GM18951 (cell line): Measurements from ENCODE around the gene SYT5.
"Not testable (repeated sequence)": the region's sequence is repeated elsewhere in the genome, so short reads cannot be mapped to it uniquely, and the experiment has no call there.

ENCODE experiments used
- POLR2A ChIP-seq: IDR thresholded peaks from 4 replicates; pipeline ENCODE4 v1.6.1; 2011; ENCODE audit warnings: mild to moderate bottlenecking; ENCODE audit not compliant: insufficient read length, insufficient read depth; ENCODE audit errors: extremely low read depth
- in situ Hi-C: fragments of 300-500 bp; cut with MboI; formaldehyde crosslinking; loops from one replicate; pipeline ENCODE4 v1.12.0; 2022; ENCODE audit warnings: low sequenced_read_pairs, mixed read lengths, inconsistent platforms; ENCODE audit not compliant: unreplicated experiment

The SYT5 gene

GRCh38 chr19:55193481-55193880, 13.4 kb upstream of the SYT5 start:
- no peak for TF ChIP-seq POLR2A
- in situ Hi-C loops = no loop called here

DNA sequence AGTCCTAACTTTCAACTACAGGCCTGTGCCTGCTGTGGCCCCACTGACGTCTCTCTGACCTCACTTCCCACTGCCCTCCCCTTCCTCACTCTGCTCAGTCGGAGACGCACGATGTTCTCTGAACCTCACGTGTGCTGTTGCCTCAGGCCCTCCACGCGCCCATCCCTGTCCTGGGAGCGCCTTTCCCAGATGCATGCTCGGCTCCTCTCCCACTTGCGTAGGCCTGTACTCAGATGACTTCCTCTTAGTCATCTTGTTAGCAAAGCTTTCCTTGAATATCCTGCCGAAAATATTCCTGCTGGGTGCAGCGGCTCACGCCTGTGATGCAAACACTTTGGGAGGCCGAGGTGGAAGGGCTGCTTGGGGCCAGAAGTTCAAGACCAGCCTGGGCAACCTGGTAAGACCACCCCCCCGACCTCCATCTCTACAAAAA, 9.3 kb upstream of the SYT5 start:
- TF ChIP-seq POLR2A = no peak

DNA sequence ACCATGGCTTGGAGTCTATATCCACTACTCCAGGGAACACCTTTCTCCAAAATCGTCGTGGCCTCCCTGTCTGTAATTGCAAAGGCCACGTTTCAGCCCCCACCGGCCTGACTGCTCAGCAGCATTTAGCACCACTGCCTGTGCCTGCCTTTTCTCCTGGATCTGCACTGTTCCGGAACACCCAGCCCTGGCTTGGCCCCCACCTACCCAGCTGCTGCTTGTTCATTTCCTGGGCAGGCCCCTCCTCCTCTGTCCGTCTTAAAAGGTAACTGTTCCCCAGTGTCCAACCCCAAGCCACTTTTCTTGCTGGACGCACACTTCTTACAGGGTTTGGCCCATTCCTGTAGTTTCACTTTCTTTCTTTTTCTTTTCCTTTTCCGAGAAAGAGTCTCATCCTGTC, 8.5 kb upstream of the SYT5 start:
- in situ Hi-C loops = no loop called here
- no peak for TF ChIP-seq POLR2A

More for the DNA sequence above, 9.3 kb upstream of the SYT5 start:
- in situ Hi-C loops = no loop called here

DNA sequence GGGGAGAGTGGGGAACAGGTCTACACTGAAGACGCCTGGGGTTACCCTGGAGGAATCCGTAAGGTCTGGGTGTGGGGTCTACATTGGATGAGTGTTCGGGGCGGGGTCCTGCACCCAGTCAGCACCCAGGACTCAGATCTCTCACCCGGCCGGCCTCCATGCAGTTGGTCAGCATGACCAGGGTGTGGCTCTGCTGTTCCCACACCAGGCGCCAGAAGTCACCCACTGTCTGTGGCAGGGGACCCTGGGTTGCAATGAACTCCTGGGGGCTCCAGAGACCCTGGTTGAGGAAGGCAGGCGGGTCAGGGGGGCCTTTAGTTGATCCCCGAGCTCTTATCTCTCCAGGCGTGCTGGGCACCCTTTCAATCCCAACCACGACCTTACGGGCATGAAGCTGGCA, 6.0 kb upstream of the SYT5 start:
- TF ChIP-seq POLR2A = no peak
- in situ Hi-C loops = no loop called here

DNA sequence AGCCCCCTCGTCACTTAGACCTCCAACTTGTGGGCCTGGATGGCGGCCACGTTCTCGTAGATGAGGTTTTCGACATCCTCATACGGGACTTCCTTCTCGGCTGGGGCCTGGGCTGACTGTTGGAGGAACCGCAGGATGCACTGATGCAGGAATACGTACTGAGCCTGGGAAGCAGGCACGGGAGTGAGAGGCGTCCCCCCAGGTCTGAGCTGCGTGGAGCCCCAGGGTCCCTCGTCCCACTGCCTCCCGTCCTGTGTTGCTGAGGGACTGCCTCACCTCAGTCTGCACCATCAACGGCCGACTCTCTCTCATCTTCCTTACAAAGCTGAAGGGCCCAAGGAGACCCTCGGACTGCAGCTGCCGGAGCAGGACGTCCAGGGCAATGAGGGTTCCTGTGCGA, 1.7 kb upstream of the SYT5 start:
- no peak for TF ChIP-seq POLR2A
- in situ Hi-C loops = no loop called here

DNA sequence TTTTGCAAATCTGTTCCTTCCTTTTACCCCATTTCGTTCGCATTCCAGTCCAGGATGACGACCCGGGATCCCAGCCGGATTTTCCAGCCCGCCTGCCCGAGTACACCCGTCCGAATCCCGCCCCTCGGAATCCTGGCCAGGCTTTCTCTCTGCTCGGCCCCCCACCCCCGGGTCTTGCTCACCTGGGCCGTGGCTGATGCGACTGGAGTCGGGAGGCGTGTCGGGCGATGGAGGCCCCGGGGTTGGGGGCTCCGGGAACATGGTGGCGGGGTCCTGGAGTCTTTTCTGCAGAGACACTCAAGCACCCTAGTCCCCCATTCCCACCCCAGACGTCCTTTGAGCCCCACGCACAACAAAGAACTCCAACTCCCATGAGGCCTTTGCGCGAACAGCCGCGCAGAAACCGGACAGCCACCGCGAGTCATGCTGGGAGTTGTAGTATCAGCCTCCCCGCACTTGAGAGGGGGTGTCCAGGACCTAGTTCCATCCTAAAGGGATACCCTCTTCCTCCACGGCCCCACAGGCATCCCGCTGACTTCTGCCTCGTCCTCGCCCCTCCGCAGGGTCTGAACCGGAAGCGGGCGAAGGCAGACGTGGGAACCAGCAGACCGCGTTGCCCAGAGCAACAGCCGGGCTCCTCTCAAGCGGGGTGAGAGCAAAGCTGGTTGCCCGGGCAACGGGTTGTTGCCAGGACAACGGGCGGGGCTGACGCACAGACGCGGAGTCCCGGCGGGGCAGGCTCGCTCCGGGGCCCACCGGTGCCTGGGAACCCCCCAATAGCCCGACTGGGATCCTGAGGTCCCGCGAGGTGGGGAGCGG, 1.1 kb downstream of the SYT5 start:
- in situ Hi-C loops = no loop called here
- no peak for TF ChIP-seq POLR2A

GRCh38 chr19:55176076-55176475, 4.0 kb downstream of the SYT5 start:
- in situ Hi-C loops = no loop called here
- TF ChIP-seq POLR2A = no peak

DNA sequence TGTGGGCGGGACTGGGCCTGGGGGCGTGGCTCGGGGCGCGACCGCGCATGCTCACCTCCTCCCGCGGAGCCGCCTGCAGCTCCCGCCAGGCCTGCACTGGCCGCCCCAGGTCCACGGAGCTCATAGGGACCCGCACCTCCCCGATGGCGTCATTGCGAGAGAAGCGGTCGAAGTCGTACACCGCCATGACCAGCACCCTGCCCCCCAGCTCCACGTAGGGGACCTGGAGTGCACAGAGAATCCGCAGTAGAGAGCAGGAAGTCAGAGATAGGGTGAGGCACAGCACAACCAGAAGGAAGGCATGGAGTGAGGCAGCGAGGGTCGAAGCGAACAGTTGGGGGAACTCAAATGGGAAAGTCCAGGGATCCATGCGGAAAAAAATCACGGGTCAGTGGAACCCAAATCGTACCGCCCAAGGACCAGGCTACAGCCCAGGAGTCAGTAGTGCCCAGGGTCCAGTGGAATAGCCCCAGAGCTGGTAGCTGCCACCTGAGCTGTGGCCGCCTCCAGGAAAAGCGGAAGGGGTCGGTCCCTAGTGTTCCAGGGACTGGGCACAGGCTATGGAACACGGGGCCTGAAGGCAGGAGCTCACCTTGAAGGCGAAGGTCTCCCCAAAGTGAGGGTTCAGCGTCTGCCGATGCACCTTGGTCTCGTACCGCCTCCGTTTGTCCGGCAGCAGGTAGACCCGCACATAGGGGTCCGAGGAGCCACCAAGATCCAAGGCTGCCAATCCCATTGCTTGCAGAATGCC, 4.8 kb downstream of the SYT5 start:
- in situ Hi-C loops = no loop called here
- no peak for TF ChIP-seq POLR2A

DNA sequence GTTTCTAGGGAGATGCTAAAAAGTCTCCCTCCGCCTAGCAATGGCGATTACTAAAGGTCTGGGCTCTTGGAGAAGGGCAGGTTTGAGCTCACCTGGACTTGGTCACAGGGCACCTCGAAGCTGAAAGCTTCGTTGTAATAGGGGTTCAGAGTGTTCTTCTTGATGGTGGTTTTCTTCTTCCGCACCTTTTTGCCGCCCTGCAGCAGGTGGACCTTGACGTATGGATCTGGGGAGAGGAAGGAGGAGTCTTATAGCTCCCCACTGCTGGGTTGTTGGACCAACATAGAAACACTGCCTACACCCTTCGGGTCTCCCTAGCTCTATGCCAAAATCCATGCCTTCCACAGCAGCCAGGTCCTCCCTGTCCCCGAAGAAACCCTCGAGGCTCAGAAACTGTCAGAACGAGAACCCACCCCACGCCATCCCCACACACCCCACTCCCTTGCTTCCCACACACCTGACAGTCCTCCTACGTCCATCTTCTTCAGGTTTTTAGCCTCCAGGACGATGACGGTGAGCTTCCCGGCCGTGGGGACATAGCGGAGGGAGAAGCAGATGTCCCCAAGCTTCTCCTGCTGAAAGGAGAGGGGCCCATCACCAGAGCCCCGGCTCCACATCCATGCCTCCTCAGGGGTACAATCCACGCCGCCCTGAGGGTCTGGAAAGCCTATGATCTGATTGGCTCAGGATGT, 5.5 kb downstream of the SYT5 start:
- no peak for TF ChIP-seq POLR2A
- in situ Hi-C loops = no loop called here

DNA sequence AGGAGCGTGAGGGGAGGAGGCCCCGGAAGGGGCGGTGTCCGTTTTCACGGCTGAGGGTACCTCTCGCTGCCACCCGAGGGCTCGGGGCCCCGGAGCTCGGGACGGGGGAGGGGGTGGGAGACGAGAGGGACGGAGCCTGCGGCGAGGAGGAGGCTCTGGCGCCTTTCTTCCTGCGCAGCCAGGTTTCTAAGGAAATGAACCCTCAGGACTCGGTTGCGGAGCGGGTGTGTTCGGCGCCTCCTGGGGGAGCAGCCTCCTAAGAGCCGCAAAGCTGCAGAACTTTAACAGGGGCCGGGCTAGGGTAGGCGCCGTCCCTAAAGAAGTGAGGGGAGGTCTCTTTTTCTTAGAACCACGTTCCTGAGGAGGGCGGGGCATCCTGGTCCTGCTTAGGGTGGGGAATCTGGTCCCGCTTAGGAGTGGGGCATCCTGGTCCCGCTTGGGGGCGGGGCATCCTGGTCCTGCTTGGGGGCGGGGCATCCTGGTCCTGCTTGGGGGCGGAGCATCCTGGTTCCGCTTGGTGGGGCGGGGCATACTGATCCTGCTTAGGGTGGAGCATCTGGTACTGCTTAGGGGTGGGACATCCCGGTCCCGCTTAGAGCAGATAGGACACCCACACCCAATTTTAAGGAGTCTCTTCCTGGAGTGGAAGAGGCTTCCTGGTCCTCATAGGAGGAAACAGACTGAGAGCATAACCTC, 6.2 kb downstream of the SYT5 start:
- in situ Hi-C loops = no loop called here

GRCh38 chr19:55173186-55173713, 6.8 kb downstream of the SYT5 start:
- in situ Hi-C loops = no loop called here
- TF ChIP-seq POLR2A = no peak

More for the DNA sequence above, 6.2 kb downstream of the SYT5 start:
- no peak for TF ChIP-seq POLR2A

- in situ Hi-C loops = no loop called here
- no peak for TF ChIP-seq POLR2A
Observed at GRCh38 chr19:55172741-55173140, 7.3 kb downstream of the SYT5 start.

DNA sequence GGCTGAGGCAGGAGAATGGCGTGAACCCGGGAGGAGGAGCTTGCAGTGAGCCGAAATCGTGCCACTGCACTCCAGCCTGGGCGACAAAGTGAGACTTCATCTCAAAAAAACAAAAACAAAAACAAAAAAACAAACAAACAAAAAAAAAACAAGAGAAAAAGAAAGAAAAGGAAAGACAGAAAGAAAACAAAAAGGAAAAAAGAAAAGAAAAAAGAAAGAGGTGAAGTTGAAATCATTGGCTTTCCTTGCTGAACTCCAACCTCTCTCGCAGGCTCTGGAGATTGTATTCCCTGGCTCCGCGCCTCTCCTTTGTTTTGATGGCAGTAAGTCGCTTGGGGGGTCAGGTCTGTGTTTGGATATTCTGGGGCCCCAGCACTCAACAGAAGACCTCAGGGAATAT, 7.8 kb downstream of the SYT5 start:
- in situ Hi-C loops = not testable (repeated sequence)
